Measurements from ENCODE around the gene SLC4A9. TPM values are rescaled to one million over a fixed set of nuclear protein-coding genes. Genes with fewer than 3 reads are reported as not detected.

Gene SLC4A9
- total and polyA plus RNA-seq, 9 donors: 0.13 TPM; not detected in 8

DNA sequence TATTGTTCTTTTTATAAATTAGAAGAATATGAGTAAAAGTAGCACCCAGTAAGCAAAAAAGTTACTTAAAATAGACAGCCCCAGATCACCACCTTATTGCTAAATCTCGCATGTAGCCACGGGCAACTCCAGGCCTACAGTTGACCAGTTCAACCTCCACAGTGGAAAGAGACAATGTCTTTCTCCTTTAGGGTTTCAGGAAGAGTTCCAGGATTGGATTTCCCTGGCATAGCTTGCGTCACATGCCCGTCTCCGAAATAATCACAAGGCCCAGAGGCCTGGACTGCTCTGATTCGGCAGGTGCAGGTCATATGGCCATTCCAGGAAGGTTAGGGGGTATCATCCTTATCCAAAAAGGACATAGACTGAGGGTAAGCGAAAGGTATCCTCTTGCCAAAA lies 47.2 kb upstream of the SLC4A9 start:
- Histone ChIP-seq H3K36me3 (no peaks in the 10 kb centered on the region), H3K27me3 (no peaks in the 10 kb centered on the region), H3K4me3 (no peak overlapping the region), H3K9me3 (no peaks in the 10 kb centered on the region), H3K4me1 (ENCODE audit: insufficient read depth) (no peaks in the 10 kb centered on the region), H3K27ac (no peak overlapping the region)
- DNase-seq: no peak
- TF ChIP-seq POLR2A (IDR thresholded peaks at IDR 0.05): no peak
- no peak for TF ChIP-seq EP300 (IDR thresholded peaks at IDR 0.05)
- TF ChIP-seq, protein P1, sequence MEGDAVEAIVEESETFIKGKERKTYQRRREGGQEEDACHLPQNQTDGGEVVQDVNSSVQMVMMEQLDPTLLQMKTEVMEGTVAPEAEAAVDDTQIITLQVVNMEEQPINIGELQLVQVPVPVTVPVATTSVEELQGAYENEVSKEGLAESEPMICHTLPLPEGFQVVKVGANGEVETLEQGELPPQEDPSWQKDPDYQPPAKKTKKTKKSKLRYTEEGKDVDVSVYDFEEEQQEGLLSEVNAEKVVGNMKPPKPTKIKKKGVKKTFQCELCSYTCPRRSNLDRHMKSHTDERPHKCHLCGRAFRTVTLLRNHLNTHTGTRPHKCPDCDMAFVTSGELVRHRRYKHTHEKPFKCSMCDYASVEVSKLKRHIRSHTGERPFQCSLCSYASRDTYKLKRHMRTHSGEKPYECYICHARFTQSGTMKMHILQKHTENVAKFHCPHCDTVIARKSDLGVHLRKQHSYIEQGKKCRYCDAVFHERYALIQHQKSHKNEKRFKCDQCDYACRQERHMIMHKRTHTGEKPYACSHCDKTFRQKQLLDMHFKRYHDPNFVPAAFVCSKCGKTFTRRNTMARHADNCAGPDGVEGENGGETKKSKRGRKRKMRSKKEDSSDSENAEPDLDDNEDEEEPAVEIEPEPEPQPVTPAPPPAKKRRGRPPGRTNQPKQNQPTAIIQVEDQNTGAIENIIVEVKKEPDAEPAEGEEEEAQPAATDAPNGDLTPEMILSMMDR (IDR thresholded peaks at IDR 0.05): no peak
- 87 to 92% (median 89%) methylated on average over 7 of the region's 7 CpGs for WGBS, 3 donors
- intact Hi-C loops (cut with DNase I): no loop called here

DNA sequence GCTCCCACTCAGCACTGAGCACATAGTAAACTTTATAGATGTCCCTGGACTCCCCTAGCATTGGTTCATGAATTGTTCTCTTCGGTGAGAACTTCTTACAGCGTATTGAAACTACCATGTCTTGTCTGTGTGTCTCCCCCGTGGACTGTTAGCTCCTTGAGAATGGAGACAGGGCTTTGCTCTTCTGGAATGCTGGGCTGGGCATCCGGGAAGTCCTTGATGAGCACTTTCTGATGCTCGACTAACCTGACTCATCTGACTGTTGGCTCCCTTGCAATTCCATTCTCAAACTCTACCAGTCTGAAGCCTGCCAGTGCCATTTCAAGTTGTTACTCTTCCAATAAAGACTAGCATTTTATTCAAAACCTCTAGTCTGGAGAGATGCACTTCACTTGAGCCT lies 42.1 kb upstream of the SLC4A9 start:
- DNase-seq: no peak
- Histone ChIP-seq H3K4me1 (ENCODE audit: insufficient read depth) (peaks cover 2% of the 10 kb centered on the region), H3K27ac (no peak overlapping the region), H3K9me3 (no peaks in the 10 kb centered on the region), H3K36me3 (no peaks in the 10 kb centered on the region), H3K4me3 (no peak overlapping the region), H3K27me3 (no peaks in the 10 kb centered on the region)
- no peak for TF ChIP-seq EP300 (IDR thresholded peaks at IDR 0.05)
- TF ChIP-seq, protein P1 (IDR thresholded peaks at IDR 0.05): no peak
- no peak for TF ChIP-seq POLR2A (IDR thresholded peaks at IDR 0.05)
- intact Hi-C loops (cut with DNase I): no loop called here
- WGBS, 3 donors: 73 to 76% (median 76%) methylated on average over 5 of the region's 5 CpGs

DNA sequence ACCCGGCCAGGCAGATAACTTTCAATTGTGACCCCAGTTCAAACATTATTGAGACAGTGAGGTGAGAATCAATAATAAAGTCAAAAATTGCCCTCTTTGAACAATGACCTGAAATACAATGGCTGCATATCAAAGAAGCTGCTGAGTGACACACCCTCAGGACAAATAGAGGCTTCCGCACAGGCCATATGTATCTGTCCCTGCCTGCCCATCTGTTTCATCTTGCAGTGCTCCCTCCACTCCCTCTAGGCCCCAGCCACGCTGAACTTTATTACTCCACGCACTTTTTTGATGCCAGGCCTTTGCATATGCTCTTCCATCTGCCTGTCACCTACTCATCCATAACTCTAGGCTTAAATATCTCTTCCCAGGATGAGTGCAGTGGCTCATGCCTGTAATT lies 41.2 kb upstream of the SLC4A9 start:
- TF ChIP-seq EP300 (IDR thresholded peaks at IDR 0.05): no peak
- no peak for TF ChIP-seq POLR2A (IDR thresholded peaks at IDR 0.05)
- TF ChIP-seq, protein P1 (IDR thresholded peaks at IDR 0.05): no peak
- intact Hi-C loops (cut with DNase I): no loop called here
- H3K27me3 ChIP-seq: no peaks in the 10 kb centered on the region
- H3K9me3 ChIP-seq: no peaks in the 10 kb centered on the region
- no peak overlapping the region for H3K27ac ChIP-seq
- H3K4me1 ChIP-seq (ENCODE audit: insufficient read depth): peaks cover 8% of the 10 kb centered on the region
- no peak overlapping the region for H3K4me3 ChIP-seq
- 94 to 96% (median 95%) methylated on average over 4 of the region's 4 CpGs for WGBS, 3 donors
- no peak for DNase-seq
- H3K36me3 ChIP-seq: no peaks in the 10 kb centered on the region

DNA sequence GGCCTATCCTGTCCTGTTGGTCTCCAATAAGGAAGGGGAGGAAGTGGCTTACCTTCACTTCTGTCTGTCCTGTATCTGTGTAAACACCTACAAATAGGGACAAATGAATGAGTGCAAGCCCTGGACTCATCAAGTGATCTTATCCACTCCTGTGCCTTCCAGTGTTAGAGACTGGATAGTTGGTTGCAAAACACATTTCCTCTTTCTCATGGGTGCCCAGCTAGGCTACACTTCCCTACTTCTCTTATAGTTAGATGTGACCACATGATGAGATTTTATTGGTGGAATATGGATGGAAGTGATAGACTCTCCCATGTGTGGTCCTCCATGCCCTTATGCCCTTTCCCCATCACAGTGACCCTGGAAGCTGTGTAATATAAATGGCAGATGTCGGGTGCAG lies 40.2 kb upstream of the SLC4A9 start:
- intact Hi-C loops (cut with DNase I): no loop called here
- TF ChIP-seq EP300 (IDR thresholded peaks at IDR 0.05): no peak
- TF ChIP-seq, protein P1 (IDR thresholded peaks at IDR 0.05): no peak
- no peak for TF ChIP-seq POLR2A (IDR thresholded peaks at IDR 0.05)
- no peaks in the 10 kb centered on the region for H3K9me3 ChIP-seq
- 90 to 96% (median 95%) methylated on average over 1 of the region's 1 CpG for WGBS, 3 donors
- no peak for DNase-seq
- no peaks in the 10 kb centered on the region for H3K36me3 ChIP-seq
- H3K4me1 ChIP-seq (ENCODE audit: insufficient read depth): peaks cover 8% of the 10 kb centered on the region
- no peaks in the 10 kb centered on the region for H3K27me3 ChIP-seq
- no peak overlapping the region for H3K4me3 ChIP-seq
- H3K27ac ChIP-seq: no peak overlapping the region

DNA sequence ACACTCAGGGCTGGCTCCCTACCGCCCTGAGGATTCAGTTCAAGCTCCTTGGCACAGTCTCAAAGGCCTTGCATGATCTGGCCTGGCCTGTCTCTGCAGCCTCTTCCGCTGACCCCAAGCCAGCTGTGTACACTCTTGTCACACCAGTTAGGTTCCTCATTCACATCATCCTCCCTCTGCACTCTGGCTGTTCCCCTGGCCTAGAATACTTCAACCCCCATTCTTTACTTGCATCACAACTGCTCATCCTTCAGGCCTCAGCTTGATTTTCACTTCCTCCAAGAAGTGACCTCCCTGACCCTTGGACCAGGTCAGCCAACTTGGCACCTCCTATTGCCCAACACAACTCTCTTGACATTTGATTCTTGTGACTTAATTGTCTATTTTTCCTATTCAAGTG lies 38.2 kb upstream of the SLC4A9 start:
- Histone ChIP-seq H3K9me3 (no peaks in the 10 kb centered on the region), H3K27ac (no peak overlapping the region), H3K36me3 (no peaks in the 10 kb centered on the region), H3K4me3 (no peak overlapping the region), H3K27me3 (no peaks in the 10 kb centered on the region), H3K4me1 (ENCODE audit: insufficient read depth) (peaks cover 8% of the 10 kb centered on the region)
- intact Hi-C loops (cut with DNase I): no loop called here
- WGBS, 3 donors: 93 to 100% (median 94%) methylated on average over 2 of the region's 2 CpGs
- no peak for TF ChIP-seq POLR2A (IDR thresholded peaks at IDR 0.05)
- no peak for TF ChIP-seq EP300 (IDR thresholded peaks at IDR 0.05)
- no peak for DNase-seq
